Cardiac fibroblast (primary cell): ENCODE results near the gene GRHL1.

Source experiments
- DNase-seq, 2 donors: peaks; one replicate each; pipeline versions ENCODE4 v3.0.0 to v3.0.0-alpha.2; 2010; ENCODE audit warnings: low read depth in 2 of 2
- H3K4me3 ChIP-seq, 2 donors: replicated peaks in 1 of 2; 1 replicate in 1 of 2; 2 replicates in 1 of 2; pipeline ENCODE4 v1.5.1; 2011; ENCODE audit warnings: low read depth in 2 of 2, low read length in 2 of 2, mild to moderate bottlenecking in 2 of 2, moderate library complexity in 1 of 2
- TF ChIP-seq, protein P1 (sequence below): IDR thresholded peaks from one replicate; pipeline ENCODE4 v1.5.1; 2011; ENCODE audit warnings: low read depth, mild to moderate bottlenecking, low read length, inconsistent platforms

The GRHL1 gene

DNA sequence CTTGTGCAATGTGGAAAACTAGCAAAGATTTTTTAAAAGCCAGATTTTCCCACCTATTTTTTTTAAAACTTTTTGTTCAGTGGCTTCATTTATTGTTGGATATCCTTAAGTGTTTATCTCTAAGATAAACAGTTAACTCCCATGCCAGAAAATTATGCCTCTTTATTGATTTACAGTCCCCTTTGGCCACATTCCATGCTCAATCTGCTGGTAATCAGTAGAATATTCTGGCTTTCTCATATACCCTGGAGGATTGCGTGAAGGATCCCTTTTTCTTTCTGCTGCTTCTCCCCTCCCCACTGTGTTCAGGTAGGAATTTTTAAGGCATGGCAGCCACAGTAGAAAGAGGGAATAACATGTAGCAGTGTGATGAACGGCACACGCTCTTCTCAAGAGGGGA, 2.6 kb downstream of the GRHL1 start:
- TF ChIP-seq, protein P1, sequence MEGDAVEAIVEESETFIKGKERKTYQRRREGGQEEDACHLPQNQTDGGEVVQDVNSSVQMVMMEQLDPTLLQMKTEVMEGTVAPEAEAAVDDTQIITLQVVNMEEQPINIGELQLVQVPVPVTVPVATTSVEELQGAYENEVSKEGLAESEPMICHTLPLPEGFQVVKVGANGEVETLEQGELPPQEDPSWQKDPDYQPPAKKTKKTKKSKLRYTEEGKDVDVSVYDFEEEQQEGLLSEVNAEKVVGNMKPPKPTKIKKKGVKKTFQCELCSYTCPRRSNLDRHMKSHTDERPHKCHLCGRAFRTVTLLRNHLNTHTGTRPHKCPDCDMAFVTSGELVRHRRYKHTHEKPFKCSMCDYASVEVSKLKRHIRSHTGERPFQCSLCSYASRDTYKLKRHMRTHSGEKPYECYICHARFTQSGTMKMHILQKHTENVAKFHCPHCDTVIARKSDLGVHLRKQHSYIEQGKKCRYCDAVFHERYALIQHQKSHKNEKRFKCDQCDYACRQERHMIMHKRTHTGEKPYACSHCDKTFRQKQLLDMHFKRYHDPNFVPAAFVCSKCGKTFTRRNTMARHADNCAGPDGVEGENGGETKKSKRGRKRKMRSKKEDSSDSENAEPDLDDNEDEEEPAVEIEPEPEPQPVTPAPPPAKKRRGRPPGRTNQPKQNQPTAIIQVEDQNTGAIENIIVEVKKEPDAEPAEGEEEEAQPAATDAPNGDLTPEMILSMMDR: no peak
- no peak overlapping the region for H3K4me3 ChIP-seq

DNA sequence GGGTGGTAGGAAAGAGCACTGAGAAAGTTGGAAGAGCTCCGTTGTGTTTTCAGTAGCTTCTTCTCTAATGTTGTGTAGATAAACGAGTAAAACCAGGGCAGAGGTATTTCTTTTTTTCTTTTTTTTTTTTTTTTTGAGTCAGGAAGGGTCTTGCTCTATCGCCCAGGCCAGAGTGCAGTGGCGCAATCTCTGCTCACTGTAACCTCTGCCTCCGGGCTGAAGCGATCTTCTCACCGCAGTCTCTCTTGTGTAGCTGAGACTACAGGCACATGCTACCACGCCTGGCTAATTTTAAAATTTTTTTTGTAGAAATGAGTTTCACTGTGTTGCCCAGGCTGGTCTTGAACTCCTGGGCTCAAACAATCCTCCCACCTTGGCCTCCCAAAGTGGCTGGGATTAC, 6.6 kb downstream of the GRHL1 start:
- no peak overlapping the region for H3K4me3 ChIP-seq
- no peak for DNase-seq
- TF ChIP-seq, protein P1: no peak

More for the DNA sequence above, 2.6 kb downstream of the GRHL1 start:
- DNase-seq: no peak

DNA sequence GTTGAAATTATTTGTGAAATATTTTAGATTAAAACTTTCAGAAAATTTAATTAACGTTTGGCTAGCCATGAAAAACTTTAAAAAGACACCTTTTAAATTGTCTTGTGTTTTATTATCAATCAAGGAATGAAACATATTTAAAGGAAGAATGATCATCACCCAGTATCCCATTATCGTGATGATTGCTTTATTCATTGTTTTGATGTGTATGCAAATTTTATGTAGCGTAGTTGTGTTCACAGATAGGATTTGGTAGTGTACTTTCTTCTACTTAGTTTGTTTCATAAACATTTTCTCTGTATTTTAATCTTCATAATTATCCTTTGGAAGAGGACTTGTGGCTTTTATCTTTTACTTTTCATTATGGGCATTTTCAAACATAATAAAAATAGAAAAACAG, 7.8 kb downstream of the GRHL1 start:
- H3K4me3 ChIP-seq: no peak overlapping the region
- no peak for DNase-seq
- TF ChIP-seq, protein P1: no peak

DNA sequence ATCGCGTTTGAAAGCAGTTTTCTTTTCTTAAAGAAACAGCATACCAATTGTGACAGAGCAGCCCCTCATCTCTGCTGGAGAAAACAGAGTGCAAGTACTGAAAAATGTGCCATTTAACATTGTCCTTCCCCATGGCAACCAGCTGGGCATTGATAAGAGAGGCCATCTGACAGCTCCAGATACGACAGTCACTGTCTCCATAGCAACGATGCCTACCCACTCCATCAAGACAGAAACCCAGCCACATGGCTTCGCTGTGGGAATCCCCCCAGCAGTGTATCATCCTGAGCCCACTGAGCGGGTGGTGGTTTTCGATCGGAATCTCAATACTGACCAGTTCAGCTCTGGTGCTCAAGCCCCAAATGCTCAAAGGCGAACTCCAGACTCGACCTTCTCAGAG, 9.5 kb downstream of the GRHL1 start:
- TF ChIP-seq, protein P1: no peak
- no peak overlapping the region for H3K4me3 ChIP-seq
- no peak for DNase-seq

DNA sequence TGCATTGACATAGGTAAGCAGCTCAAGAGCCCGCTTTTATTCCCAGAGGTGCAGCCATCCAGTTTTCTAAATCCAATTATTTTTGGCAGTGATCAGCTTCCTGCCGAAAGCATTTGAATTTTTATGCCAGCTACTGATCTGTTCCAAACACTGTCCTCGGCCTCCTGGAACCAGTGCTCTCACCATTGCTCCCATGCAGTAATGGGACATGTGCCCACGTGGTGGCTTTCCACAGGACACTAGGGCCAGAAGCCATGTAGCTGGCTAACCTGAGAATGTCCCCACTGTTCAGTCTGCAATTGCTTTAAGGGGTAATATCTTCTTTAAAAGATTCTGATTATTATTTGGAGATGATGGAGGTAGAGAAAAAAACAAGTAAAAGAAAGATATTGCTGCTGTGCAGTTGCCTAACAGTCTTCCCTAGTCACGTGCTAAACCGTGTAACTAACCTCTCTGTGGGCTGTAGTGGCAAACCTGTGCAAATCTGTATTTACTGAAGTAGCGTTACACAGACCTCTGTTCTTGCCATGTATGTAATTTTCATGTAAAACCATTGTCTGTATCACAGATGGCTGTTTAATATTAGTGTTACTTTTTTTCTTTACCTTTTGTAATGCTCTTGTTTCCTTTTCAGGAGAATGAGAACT, 13.0 kb downstream of the GRHL1 start:
- no peak for DNase-seq
- no peak overlapping the region for H3K4me3 ChIP-seq
- TF ChIP-seq, protein P1: no peak

DNA sequence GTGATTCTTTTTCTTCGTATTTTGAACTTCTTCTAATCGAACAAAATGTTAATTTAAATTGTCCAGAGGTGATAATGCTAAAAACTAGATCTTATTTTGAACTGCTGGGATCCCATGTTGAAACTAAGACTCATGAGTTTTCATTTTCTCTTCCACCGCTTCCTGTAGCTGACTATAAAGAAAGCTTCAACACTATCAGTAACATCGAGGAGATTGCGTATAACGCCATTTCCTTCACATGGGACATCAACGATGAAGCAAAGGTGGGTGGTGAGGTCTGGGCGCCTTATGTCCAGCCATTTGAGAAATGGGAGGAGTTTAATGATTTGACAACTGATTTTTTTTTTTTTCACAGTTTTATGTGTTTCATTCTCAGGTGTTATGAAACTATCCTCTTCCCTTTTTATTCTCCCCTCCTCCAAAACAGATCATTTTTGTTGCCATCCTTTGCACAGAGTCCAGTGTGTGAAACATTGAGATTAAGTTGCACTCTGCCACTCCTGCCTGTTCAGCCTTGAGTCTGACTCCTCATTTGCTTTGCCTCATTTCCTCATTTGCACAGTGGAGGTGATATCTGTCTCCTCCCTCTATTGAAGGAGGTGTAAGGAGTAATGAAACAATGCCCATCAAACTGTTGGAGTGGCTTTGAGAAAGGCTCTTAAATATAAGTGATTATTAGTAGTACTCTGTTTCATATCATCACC, 13.8 kb downstream of the GRHL1 start:
- H3K4me3 ChIP-seq: no peak overlapping the region
- TF ChIP-seq, protein P1: no peak
- no peak for DNase-seq
